ENCODE measurements around the gene VASH2.
A peak's percentile ranks its signal among the peaks of the same experiment; 100 is the strongest.
"Not testable (repeated sequence)": the region's sequence is repeated elsewhere in the genome, so short reads cannot be mapped to it uniquely, and the experiment has no call there.

The VASH2 gene

DNA sequence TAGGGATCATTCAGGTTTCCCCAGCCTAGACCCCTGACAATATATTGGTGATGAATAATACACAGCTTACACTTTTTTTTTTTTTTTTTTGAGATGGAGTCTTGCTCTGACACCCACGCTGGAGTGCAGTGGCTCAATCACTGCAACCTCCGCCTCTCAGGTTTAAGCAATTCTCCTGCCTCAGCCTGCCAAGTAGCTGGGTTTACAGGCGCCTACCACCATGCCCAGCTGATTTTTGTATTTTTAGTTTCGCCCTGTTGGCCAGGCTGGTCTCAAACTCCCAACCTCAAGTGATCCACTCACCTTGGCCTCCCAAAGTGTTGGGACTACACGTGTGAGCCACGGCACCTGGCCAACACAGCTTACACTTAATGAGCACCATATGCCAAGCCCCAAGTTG is 7.2 kb downstream of the VASH2 start:
- DNase-seq (ENCODE audit: low spot score), result no peak

DNA sequence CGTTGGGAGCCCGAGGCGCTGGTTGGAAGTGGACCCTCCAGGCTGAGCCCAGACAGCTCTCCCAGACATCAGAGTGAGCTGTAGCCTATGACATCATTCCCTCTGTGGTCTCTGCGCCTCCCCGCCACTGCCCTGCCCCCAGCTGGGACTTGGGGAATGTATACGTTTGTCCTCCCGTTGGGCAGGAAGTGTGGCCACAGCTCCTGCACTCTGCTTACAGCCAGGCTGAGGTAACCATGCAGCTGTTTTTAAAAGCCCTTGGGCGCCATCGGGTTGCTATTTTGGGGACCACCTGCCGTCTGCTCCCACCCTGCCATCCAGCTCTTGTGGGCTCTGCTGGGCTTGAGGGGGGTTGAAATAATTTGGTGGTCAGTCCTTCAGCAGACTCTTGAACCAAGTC is 7.8 kb downstream of the VASH2 start:
- no peak for DNase-seq (ENCODE audit: low spot score)

DNA sequence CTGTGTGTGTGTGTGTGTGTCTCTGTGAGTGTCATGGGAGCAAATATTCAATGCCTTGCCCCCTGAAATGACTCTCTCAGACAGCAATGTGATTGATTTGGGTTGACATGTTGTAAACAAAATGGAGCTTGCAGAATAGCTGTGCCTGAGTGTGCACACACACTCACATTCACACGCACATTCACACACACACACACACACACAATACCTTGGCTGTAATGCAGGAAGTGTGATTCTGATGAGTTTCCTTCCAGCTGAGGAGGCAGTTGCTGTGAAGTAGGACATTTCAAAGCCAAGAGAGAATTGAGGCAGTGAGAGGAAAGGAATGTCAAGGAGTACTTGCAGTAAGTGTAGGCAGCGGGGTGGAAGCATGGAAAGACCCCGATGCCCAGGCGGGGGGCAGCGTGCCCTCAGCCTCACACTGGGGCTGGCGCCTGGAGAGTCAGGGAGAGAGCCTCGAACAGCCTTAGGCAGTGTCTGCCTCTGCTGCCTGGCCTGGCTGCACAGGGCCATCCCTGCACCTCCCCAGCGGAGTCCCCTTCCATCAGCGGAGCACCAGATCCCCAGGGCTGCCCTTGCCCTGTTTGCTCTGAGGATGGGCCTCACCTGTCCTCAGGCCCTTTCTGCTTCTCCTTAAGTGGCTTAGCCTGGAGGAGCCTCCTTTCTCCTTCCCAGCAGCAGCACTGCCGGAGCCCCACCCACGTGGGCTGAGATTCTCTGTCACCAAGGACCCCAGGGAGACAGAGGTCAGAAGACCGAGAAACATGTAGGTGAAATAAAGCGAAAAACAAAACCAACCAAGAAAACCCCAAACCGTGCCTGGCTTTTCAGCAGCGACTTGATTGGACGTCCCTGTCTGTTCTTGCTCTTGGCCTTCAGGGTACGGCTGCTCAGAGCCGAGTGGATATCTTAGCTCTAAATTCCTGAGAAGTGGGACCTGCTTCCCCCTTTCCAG is 9.2 kb downstream of the VASH2 start:
- DNase-seq (ENCODE audit: low spot score), result no peak

DNA sequence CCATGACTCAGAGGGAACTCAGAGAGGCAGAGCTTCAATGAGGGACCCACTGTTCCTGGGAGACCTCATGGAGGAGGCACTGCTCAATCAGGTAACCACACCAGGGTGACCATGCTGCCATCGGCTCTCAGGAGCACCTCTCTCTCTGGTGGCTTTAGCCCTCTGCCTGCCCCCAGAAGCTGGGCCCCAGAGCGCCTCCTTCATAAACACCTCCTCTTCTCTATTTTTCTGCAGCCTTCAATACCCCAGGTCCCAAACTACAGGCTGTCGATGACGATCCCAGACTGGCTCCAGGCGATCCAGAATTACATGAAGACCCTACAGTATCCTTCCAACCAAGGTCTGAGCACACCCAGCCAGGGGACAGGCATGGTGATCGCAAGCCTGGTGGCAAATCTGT is 10.6 kb downstream of the VASH2 start:
- no peak for DNase-seq (ENCODE audit: low spot score)

DNA sequence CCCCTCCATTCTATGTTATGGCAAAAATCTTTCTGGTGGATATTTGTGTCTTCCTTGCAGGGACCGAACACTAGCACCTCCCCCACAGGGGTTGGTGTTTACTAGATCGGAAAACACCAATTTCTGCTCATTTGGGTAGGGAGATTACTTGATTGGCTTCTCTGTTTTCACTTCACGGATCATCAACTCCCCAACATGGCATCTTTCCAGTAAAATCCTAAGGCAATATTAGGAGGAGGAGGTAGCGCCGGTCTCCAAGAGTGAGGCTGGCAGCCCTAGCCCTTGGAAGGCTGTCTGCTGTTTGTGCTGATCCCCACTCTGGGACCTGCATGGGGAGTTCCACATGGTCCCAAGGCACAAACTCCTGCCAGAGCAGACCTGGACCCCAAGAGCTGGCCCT is 12.2 kb downstream of the VASH2 start:
- DNase-seq (ENCODE audit: low spot score), result no peak

DNA sequence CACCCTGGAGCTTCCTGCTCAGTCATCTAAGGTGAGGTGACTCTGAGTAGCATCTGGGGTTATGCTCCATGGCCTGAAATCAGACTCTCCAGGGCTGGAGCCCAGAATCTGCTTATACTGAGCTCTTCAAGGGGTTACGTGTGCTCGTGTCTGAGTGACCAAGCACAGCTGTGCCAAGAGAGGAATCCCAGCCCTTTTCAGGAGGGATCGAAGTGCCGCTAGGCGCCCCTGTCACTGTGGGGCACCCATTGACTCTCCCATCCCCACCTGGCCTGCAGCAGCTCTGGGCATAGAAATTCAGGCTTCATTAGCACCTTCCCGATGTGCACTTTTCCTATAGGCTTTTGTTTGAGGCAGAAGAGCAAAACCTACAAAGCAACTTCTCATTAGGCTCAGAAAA is 13.8 kb downstream of the VASH2 start:
- no peak for DNase-seq (ENCODE audit: low spot score)

DNA sequence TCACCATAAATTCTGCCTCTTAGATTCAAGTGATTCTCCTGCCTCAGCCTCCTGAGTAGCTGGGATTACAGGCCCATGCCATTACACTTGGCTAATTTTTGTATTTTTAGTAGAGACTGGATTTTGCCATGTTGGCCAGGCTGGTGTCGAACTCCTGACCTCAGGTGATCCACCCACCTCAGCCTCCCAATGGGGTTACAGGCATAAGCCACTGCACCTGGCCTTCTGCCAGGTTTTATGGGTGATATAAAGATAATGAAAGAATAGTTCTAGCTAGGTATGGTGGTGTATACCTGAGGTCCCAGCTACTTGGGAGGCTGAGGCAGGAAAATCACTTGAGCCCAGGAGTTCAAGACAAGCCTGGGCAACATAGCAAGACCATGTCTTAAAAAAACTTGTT is 14.7 kb downstream of the VASH2 start:
- DNase-seq (ENCODE audit: low spot score), result not testable (repeated sequence)

DNA sequence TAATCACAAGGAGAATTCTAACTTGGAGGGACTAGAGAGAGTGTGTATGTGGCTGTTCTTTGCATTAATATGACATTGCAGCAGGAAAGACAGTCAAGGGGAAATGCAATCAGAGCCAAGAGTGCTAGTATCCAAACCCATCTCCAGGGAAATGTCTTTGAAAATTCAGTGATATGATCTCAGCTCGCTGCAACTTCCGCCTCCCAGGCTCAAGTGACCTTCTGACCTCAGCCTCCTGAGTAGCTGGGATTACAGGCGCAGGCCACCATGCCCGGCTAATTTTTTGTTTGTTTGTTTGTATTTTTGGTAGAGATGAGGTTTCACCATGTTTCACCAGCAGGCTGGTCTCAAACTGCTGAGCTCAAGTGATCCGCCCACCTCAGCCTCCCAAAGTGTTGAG is 16.3 kb downstream of the VASH2 start:
- no peak for DNase-seq (ENCODE audit: low spot score)

DNA sequence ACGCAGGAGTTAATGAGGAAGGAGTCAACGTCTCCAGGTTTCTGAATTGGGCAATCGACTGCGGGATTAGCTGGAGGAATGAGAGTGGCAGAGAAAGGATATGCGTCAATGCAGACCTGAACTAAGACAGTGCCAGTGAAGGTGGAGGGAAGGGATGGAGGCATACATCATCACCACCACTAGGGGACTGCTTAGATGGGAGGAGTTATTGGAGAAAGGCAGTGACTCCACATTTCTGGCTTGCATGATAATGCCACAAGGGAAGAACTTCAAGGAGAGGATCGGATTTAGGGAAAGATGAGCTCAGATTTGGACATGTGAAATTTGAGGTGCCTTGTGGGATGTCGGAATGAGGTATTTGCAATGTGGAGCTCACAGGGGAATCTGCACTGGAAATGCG is 17.5 kb downstream of the VASH2 start:
- no peak for DNase-seq (ENCODE audit: low spot score)

DNA sequence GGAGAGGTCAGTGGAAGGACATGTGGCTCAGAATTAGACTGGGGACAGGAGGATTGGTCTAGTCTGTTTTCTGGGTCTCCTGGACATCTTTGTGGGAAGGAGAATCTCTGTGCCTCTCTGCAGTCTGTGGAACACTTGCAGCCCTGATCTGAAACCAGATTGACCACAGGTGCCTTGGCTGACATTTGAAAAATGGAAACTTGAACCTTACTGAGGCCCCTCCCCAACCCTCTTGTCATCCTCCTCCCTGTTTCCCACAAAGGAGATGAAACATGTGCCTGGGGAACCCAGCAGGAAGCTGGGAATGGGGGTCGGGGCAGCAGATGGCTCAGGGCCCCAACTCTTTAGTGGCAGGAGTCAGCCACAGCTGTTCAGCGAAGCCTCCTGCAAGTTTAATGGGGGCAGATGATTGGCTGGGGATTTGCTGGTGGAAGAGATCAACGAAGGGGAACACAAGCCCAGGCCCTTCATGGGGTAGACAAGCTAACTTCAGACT is 18.1 kb downstream of the VASH2 start:
- DNase-seq (ENCODE audit: low spot score), result no peak

DNA sequence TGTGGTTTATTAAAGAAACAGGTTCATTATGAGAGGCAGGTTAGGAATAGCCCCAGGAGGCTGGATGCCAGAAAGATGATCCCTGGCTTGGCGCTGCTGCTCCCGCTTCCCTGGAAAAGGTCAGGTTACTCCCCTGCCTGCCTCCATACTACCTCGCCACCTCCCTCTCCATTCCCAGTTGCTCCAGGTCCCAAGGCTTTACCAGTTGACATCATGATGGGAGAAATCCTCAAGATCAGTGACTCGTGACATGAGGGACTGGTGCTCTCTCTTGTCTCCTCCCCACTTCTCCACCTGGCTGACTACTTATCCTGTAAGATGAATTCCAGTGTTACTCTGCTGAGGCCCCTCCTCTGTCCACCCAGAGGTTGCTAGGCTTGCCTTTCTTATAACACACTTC is 19.7 kb downstream of the VASH2 start:
- no peak for DNase-seq (ENCODE audit: low spot score)

DNA sequence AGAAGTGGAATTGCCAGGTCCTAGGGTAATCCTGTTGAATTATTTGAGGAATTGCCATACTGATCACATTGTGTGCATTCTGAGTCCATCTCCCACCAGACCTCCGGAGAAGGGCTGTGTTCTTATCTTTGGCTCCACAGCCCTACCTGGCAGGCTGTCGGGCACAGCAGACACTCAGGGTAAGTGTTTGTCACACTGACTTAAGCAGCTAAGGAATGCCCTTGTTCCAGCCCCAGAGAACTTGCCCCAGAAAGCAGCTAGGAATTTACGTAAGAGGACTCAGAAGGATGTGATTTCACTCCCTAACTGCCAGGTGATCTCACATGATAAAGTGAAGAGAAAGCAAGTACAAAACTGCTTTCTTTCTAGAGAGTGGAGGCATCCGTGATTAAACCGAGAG is 21.0 kb downstream of the VASH2 start:
- DNase-seq (ENCODE audit: low spot score), result no peak

DNA sequence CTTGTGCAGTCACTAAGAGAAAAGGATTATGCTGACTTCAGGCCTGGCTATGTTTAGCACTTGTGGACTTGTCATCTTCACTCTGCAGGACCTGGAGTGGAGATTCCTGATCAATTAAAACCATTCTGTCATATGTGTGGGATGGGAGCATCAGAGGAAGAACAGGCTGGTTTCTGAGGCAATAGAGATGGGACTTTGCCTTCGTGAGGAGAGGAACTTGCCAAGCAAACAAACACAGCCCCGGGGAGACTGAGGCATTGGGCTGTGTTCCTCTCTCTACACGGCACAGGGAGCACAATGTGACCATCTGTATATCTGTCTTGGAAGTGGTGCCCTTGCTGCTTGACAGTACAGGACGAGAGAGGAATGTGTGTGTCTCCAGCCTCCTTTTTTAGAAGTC is 23.1 kb downstream of the VASH2 start:
- no peak for DNase-seq (ENCODE audit: low spot score)

DNA sequence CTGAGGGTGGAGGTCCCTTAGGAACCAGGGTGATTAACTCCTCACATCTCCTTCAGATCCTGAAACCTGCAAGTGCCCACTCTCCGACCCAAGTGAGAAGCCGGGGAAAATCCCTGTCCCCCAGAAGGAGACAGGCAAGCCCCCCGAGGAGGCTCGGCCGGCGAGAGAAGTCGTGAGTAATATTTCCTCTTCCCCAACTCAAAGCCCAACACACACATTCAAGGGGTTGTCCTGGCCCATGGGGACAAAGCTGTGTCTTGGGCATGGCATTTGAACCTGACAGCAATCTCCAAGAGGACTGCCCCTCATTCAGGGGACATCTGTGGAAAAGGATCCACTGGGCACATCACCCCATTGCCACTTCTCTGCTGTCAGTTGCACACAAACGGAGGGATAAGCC is 23.6 kb downstream of the VASH2 start:
- no peak for DNase-seq (ENCODE audit: low spot score)

DNA sequence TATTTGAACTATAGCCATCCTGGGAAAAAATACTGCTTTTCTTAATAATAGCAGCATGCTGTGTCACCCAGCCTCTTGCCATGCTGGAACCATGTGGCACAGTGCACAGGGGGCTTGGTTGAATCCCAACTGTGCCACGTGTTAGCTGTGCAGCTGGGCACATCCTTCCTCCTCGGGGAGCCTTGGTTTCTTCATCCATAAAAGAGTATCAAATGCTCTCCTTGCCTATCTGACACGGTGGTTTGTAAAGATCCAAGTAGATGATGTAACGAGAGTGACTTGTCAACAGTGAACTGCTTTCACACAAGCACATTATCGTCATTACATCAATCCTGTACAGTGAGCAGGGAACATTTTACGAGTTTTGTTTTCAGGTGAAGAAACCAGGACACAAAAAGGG is 24.4 kb downstream of the VASH2 start:
- no peak for DNase-seq (ENCODE audit: low spot score)

DNA sequence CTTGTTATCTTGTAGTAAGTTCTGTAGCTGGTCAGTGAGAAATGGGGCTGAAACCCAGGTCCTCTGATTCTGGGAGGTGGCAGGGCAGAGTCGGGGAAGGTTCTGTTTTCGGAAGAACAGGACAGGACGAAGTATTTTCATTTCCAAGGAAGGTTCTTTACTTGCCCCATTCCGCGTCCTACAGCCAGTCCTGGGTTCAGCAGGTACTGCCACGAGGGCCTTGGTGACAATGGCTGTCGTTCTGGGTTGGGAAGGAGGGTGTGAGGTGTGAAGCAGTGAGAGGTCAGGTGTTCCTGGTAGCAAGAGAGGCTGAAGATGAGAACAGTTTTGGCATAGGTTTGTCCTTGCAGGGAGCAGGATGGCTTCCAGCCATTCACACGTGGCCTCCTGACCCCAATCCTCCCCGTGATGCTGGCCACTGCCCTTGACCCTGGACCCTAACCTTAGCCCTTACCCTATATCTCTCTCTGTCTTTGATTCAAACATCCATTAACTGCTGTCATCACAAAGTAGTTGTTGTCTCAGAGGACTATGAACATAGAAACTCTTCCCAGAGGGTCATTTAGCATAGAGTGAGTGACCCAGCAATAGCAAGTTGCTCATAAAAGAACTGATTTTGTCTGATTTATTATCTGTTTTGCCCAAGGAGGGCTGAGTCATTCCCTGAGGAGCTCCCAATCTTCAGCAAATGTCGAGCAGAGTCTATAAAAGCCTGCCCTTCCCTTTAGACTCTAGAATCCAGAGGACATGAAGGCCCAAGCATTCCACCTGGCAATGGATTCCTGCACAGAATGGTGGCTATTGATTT is 25.0 kb downstream of the VASH2 start:
- no peak for DNase-seq (ENCODE audit: low spot score)

DNA sequence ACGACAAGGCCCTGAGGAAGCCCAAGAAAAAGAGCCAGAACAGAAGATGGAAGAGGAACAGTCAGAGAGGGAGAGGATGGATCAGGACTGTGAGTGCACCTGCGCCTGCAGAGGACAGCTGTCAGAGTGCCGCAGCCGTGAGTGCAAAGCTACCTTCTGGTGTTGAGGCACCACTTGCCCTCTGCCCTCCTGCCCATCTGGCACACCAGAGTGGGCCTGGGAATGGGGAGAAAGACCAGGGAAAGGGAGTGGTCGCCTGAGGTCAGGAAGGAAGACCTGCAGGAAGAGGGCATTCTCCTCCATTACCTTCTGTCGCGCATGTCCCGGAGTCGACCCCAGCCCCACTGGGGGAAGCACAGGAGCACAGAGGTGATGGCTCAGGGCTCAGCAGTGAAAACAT is 26.2 kb downstream of the VASH2 start:
- DNase-seq (ENCODE audit: low spot score), result no peak

DNA sequence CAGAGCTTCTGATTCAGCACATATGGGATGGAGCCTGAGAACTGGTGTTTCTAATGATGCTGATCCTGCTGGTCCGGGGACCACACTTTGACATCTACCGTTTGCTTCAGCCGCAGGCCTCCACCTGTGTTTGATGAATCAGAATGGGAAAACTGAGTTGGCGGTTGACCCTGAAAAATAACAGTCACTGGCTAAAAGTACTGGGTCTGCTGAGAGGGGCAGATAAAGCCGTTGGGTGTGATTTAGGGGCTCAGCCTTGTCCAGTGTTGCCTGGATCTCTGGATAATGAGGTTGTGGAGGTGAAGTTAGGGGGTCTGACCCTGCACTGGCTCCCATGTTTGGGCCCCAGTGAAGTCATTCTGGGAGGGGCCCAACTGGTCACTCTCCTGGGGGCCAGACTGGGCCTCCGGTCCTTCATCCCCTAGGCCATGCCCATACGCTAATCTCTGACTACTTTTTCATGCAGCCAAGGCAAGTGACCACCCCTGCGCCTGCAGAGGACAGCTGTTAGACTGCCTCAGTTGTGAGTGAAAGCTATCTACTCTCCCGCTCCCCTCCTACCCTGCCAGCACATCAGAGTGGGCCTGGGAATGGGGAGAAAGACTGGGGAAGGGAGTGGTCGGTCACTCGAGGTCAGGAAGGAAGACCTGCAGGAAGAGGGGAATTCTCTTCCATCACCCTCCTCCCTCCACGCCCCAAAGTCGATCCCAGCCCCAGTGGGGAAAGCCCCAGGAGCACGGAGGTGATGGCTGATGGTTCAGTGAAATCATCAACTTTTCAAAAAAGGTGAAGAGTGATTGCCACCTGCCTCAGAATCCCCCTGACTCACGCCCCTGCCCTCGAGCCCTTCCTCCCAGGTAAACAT is 27.7 kb downstream of the VASH2 start:
- DNase-seq (ENCODE audit: low spot score), result no peak

DNA sequence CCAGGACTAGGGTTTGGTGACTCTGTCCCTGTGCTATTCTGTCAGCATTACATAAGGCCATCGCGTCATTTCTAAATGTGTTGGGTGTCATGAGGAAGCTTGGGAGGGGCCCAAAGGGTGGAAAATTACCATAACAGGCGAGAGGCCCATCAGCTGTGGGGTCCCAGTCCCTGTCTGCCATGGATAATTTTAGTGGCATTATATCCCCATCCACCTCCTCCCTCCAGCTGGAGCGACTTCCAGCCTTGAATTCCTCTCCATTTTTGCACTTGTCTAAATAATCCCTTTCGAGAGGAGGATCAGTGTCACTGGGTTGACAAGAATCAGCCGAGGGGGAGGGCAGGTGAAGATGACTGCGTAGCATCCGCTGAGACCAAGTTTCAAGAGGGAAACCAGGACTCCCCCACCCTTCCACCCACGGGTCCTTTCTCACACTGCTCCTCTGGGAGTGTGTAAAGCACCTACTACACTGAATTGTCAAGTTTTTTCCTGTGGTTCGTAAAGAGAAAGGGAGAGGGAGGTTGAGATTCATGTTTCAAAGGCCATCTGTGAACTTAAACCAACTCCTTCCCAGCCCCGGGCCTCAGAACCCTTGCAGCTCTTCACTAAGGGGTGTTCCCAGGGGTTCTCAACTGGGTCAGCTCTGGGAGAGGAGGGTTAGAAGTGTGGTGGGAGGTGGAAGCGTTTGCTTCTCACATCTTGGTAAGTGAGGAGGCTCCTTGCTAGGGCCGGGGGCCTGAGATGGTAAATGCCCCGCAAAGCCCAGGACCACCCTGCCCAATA is 29.2 kb downstream of the VASH2 start:
- no peak for DNase-seq (ENCODE audit: low spot score)

DNA sequence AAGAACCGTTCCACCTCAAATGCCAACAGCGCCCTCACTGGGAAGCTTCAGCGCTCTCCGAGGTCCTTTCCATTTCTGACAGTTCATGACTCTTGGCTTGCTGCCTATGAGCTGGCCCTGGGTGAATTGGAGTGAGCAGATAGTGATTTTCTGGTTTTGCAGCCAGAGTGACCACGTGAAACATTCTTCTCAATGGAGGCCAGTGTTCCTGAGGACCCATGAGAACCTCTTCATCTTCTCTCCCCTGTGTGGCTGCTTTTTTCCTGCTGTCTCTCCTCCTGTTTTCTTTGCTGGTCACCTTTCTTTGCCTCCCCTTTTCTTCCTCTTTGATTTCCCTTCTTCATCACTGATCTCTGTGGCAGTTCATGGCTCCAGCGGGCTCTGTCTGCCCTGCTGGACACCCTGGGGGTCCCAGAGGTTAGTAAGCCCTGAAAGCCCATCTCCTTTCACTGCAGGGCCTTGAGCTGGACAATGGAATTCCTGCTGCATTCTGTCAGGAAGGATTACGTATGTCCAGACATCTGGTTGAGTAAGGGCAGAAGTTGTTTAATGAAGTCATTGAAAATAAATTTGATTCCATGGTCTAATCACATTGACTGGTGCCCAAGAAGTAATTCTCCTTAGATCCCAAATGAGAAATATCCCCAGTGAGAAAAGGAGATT is 29.9 kb downstream of the VASH2 start:
- no peak for DNase-seq (ENCODE audit: low spot score)

DNA sequence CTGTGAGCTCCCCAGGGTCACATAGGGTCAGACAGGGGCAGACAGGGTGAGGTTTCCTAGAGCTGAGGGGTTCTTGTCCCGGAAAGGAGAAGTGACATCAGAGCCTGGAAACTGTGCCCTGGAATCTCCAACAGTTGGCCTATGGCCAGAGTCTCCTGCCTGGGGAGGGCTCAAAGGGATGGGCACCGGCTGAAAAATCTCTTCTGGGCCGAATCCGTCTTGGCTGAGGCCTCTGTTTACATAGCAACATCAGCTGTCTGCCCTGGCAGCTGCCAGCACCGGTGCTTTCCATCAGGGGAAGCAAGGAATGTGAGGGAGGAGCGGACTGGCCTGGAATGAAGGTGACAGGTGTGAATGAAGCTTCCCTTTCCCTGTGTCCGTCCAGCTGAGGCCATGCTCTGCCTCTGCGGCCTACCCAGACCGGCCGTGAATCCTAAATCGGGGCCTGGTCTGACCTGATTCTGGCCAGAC is 30.7 kb downstream of the VASH2 start:
- DNase-seq (ENCODE audit: low spot score), result peak; percentile 12
